IPS-NIHi11 (cell line): Measurements from ENCODE around the gene CFAP410.

Experiments used
- DNase-seq: peaks from one replicate; pipeline ENCODE4 v3.0.0; 2012; ENCODE audit warnings: mixed read lengths, low spot score

CFAP410 gene

GRCh38 chr21:44298301-44298700 is 40.9 kb downstream of the CFAP410 start:
- no peak for DNase-seq

DNA sequence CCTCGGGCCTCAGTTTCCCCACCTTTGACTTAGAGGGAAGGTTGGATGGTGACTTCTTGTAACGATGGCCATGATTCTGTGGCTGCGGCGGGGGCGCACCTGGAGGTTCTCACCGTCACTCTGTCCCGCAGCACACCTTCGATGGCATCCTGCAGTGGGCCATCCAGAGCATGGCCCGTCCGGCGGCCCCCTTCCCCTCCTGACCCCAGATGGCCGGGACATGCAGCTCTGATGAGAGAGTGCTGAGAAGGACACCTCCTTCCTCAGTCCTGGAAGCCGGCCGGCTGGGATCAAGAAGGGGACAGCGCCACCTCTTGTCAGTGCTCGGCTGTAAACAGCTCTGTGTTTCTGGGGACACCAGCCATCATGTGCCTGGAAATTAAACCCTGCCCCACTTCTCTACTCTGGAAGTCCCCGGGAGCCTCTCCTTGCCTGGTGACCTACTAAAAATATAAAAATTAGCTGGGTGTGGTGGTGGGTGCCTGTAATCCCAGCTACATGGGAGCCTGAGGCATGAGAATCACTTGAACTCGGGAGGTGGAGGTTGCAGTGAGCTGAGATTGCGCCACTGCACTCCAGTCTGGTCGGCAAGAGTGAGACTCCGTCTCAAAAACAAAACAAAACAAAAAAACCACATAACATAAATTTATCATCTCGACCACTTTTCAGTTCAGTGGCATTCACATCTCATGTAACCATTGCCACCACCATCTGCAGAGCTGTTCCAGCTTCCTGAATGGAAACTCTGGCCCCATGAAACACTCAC is 41.5 kb downstream of the CFAP410 start:
- peak; percentile 93 for DNase-seq

GRCh38 chr21:44296916-44297315 is 42.3 kb downstream of the CFAP410 start:
- no peak for DNase-seq

DNA sequence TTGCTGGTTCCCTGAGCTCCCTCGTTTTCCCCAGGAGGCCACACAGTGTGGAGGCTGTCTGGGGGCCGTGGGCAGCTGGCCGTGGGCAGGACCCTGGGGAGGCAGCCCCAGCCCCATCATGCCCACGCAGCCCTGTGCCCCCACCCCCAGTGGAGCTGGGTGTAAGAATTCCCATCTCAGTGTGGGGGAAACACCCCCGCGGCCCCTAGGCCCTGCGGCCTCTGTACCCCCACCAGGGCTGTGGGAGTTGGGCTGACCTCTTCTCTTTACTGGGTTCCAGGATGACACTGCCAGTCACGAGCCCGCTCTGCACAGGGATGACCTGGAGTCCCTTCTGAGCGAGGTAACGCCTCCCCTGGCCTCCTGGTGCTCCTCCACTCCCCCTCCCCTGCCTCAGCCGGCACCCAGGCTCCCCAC is 43.1 kb downstream of the CFAP410 start:
- DNase-seq = no peak

- no peak for DNase-seq
Observed at GRCh38 chr21:44295646-44296045, 43.5 kb downstream of the CFAP410 start.

DNA sequence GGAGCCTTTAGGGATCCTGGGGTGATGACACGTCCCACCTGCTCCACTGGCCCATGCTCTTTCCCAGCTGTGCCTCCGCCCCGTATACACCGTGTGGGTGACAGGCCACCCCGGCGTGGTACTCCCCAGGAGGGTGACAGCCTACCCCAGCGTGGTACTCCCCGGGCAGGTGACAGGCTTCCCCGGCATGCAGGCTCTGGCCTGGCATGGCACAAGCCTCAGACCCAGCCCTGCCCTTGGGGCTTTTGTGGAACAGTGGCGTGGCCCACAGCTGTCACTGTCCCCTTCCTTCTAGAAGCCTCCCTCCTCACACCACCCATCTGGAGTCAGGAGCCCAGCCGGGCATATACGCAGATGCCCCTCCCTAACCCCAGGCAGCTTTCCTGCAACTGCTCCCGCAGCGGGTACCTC is 44.0 kb downstream of the CFAP410 start:
- DNase-seq = no peak

- DNase-seq = no peak
Observed at GRCh38 chr21:44294391-44295162, 44.6 kb downstream of the CFAP410 start.

- no peak for DNase-seq
Observed at GRCh38 chr21:44293551-44294231, 45.5 kb downstream of the CFAP410 start.

- no peak for DNase-seq
Observed at GRCh38 chr21:44292812-44293195, 46.4 kb downstream of the CFAP410 start.

DNA sequence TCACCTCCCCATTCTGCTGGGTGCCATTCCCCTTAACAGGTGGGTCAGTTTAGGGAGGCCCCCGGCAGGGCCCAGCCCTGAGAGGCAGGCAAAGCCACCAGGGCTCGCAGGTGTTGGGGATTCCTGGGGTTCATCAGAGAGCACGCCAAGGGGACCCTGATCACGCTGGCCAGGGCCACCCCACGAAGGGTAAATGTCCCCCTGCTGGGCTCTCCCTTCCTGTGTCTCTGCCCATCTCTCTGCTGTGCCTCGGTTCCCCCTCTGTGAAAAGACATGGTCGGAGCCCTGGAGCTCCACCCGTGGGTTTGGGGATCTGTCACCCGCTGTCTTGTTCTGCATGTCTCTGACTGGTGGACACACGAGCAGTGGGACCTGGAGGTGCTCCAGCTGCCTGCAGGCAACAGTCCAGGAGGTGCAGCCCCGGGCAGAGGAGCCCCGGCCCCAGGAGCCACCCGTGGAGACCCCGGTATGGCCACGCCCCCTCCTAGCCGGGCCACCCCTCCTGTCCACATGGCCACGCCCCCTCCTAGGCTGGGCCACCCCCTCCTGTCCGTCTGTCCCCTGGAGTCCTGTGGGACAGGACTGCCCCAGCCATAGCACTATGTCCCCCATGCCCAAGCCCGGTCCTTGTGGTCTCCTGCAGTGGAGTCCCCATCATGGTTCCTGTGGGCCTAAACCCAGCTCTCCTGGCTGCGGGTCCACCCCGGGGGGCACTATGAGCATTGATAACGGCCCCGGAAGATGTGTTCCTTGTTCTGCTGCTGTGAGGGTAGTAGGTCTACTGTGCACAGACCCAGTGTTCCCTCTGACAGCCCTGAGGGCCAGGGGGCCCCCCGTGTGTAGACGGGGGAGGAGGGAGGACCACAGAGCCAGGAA is 47.0 kb downstream of the CFAP410 start:
- peak; percentile 87 for DNase-seq

DNA sequence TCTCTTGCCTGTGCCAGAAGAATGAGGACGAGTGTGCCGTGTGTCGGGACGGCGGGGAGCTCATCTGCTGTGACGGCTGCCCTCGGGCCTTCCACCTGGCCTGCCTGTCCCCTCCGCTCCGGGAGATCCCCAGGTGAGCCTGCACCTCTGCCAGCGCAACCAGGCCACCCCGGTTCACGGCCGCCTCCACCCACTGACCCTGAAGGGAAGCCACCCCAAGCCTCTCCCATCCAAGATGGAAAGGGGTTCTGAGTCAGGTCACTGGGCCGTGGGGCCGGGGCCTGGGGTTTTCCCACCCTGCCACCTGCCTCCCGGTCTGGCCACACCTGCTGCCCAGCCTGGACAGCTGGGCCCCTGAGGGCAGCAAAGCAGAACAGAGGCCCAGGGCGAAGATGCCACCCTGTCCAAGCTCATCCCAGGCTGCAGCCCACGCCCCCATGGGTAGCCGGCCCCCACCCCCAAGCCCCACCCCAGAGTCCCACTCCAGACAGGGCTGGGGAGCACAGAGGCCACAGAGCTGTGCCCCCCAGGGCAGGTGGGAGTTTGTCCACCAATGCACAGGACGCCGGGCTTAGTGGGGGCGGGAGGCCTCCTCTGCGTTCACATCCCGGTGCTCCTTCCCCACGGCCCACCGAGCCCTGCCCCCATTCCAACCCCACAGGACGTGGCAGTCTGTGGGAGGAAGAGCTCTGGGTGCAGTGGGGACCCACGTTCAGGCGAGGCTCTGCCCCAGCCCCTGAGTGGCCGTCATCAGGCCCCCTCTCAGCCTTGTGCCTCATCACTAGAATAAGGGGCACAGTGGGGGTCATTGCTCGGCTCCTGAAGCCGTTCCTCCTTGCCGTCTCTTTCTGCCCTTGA is 47.9 kb downstream of the CFAP410 start:
- no peak for DNase-seq

DNA sequence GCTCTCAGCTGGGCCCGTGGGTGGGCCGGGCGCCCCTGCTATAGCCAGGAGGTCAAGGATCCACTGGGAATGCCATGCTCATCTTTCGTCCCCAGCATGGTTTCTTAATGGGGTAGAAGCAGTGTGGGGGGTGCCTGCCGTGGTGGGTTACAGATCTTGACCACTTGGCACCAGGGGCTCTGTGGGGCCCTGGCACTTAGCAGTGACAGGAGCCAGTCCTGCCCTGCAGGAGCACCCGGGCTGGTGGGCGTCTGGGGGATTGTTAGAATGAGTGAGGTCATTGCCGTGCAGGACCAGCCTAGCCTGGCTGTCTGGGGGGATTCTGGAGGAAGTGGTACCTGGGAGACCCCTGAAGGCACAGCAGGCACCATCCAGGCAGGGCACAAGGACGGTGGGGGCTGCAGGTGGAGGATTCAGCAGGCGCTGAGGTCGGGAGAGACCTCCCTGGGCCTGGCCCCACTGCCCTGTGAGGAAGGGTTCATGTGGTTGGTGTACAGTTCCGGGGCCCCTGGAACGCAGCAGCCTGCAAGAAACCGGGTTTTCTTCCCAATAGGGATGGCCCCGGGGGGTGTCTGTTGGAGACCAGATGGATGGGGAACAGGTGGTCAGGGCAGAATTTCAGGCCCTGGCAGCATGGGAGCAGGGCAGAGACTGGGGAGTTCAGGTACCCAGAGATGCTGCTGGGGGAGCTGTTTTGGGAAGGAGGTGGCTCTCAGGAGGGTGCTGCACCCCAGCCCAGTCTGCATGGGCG is 48.7 kb downstream of the CFAP410 start:
- DNase-seq = no peak

- no peak for DNase-seq
Observed at GRCh38 chr21:44289381-44290010, 49.7 kb downstream of the CFAP410 start.

GRCh38 chr21:44288251-44289110 is 50.7 kb downstream of the CFAP410 start:
- DNase-seq = no peak

- no peak for DNase-seq
Observed at GRCh38 chr21:44286716-44287632, 52.2 kb downstream of the CFAP410 start.

DNA sequence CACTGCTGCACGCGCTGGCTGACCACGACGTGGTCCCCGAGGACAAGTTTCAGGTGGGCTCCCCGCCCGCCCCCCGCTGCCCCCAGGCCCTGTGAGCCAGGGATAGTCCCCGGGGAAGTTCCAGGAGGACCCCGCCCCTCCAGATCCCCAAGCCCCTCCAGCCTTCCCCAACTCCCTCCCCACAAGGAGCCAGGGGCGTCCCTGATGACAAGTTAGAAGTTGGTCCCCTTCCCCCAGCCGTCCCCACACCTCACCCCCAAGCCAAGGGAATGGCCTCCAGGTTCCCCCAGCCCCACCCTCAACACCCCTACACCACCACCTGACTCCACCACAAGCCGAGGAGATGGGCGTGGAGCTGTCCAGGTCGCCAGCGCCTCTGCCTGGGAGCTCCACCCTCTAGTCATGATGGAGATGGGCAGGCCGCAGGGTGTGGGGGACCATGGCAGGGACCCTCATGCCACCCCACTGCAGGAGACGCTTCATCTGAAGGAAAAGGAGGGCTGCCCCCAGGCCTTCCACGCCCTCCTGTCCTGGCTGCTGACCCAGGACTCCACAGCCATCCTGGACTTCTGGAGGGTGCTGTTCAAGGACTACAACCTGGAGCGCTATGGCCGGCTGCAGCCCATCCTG is 53.0 kb downstream of the CFAP410 start:
- no peak for DNase-seq
